Measurements from ENCODE around the gene CHMP1A.

Gene CHMP1A

DNA sequence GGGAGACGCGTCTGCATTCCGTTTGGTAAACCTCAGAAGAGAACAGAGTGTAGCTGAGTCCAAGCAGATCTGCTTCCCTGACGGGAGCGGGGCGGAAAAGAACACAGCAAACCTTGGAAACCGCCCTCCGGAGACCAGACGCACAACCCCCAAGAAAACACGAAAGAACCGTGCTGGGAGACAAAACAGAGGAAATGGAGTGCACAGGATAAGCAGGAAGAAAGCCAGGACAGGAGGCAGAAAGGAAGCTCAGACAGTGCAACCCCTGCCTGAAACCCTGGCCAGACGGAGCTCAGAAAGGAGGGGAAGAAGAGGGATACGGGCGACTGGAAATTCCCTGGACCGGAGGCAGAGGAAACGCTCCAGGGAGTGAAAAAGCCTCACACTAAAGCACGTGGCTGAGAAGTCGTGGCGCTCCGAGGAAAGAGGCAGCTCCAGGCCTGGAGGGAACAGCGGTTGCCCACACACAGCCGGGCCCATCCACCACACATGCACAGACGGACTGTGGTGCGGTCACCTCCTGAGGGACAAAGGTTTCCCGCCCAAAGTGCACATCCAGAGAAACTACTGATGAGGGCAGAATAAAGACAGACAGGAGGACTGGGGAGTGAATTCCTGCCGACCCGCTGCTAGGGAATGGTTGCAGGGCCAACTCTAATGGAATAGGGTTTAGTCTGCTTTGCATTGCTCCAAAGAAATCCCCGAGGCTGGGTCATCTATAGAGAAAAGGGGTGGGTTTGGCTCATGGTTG is 33.8 kb downstream of the CHMP1A start:
- DNase-seq = no peak

DNA sequence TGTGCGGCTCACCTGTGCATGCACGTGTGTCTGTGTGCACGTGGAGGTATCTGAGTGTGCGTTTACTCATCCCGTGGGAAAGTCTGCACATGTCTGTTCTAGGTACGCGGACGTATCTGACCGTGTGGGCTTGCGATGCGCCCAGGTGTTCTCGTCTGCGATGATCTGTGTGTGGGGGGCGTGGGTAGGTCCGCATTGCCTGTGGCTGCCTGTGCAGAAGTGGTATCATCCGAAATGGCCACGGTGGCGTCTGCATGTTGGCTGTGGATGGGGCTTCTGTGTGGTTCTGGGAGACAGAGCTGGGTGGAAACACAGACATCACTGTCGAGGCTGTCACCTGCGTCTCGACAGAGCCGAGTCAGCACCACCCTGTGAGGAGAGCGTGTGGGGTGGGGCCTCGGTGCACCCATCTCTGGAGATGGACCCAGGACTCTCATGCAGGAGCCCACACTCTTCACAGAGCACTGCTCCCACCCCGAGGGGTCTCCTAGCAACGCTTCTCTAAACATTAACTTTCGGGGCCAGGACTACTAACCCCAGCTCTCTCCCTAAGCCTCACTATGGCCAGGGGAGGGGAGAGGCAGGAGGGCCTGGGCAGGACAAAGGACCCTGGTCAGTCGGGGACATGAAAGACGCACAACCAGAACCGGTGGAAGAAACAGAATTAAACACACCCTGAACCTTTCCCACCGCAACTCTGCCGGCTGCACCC is 35.7 kb downstream of the CHMP1A start:
- no peak for DNase-seq

DNA sequence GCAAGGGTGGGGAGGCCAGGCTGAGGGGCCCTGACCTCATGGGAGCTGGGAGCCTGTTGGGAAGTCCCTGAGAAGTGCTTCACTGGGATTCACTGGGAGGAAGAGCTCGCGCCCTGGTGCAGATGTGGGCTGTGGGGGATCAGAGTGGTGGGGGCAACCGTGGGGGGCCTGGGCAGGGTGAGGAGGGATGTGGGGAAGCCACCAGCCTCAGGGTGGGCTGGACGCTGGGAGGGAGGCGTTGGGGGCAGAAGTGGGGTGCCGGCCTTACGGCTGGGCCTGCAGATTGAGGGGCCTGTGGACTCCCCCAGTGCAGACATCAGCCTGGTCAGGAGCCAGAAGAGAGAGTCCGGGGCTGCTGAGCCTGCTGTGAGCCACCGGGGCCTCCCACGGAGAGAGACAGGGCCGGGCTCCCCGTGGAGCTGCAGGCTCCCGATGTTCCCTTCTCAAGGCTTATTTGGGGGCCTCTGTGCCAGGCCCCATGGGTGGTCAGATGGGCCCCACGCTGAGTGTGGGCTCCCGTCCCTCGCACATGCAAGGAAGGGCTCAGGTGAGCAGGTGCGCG is 36.3 kb downstream of the CHMP1A start:
- no peak for DNase-seq

DNA sequence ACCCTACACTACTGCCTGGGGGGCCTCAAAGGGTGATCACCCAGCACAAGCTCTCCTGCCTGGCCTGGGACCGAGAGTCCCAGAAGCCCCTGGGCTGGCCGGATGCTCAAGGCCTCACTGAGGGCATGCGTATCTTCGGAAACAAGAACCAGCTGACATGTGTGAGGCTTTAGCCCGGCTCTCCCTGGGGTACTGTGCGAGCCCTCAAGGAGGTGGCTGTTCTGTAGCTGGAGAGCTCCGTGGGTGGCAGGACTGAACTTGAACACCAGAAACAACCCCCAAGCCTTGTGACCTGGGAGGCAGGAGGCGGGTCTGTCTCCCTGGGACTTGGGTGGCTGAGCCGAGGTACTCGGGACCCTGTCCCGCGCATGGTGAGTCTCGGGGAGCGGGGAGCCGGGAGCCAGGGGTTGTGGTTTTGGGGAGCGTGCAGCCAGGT is 37.1 kb downstream of the CHMP1A start:
- no peak for DNase-seq

DNA sequence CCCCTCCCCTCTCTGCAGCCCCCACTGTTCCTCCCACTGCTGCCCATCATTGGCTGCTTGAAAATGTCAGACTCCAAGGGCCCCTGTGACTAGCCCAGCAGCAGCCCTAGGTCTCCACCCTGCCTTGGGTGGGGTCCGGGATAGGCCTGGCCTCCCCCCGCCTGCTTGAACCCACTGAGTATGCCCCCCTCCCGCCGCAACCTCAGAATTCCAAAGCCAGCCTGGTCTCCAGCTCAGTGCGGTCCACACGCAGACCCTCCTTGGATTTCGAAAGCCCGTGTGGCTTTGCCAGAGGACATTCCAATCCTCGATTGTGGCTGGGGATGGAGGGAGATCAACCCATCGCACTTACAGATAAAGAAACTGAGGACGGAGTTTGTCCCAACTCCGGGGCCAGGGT is 37.7 kb downstream of the CHMP1A start:
- DNase-seq = no peak

DNA sequence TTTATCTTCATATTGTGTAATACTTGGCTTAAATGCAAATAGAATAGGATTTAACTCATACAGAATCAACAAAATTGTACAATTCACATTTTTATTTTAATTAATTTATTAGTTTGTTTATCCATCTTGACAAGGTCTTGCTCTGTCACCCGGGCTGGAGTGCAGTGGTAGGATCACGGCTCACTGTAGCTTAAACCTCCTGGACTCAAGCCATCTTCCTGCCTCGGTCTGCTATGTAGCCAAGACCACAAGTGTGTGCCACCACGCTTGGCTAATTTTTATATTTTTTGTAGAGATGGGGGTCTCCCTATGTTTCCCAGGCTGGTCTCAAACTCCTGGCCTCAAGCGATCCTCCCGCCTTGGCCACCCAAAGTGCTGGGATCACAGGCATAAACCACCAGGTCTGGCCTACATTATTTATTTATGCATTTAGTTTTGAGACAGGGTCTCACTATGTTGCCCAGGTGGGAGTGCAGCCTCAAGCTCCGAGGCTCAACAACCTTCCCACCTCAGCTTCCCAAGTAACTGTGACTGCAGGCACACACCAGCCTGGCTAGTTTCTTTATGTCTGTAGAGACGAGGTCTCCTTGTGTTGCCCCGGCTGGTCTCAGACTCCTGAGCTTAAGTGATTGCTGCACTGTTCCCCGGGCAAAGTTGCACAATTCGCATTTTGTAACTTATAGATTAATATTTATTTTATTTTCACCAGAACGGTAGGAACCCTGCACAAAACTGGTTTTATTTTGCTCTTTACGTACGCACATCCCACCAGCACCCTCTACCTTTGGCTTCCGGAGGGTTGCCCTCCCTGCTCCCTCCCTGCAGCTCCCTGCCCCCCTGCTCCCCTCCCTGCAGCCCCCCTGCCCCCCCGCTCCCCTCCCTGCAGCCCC is 39.2 kb downstream of the CHMP1A start:
- DNase-seq = no peak

DNA sequence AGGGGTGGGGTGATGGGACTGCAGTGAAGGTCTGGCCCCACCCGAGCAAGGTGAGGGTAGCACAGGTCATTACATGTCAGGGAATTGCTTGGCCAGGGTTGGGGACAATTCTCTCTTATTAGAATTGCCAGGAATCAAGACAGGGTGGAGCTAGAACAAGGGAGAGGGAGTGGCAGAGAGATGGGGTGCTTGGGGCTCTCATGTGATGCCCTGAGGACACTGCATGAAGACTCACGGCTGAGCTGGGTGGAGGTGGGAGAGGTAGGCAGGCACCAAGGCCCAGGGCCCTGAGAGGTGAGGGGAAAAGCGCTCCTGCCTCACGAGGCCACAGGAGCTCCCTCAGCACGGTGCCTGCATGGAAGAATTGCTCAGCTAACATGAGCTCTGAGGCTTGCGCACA is 40.5 kb downstream of the CHMP1A start:
- no peak for DNase-seq

DNA sequence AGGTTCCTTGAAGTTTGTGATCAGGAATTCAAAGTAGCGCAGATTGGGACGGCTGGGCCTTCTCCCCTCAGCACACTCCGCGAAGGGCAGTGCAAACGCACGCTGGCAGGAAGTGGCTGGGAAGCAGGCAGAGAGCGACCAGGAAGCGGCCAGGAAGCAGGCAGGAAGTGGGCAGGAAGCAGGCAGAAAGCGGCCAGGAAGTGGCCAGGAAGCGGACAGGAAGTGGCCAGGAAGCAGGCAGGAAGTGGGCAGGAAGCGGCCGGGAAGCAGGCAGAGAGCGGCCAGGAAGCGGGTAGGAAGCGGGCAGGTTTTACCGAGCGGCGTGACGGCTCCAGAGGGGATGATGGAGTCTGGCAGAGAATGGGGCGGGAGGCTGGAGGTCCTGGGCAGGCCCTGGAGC is 40.9 kb downstream of the CHMP1A start:
- DNase-seq = no peak

DNA sequence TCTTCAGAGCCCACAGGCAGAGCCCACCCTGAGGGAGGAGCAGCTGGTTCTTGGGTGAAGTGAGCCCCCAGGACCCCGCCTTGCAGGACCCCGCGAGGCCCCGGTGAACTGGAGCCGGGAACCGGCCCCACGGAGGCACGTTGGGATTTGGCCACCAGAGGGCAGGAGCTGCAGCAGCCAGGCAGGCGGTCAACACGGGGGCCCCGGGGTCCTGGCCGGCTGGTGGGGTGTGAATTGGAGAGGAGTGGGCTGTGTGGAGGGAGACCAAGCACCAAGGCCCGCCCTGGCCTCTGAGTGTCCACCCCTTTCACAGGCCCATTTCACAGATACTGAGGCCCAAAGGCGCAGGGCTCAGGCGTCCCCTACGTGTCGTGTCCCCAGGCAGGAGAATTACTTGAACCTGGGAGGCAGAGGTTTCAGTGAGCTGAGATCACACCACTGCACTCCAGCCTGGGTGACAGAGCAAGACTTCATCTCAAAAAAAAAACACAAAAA is 41.9 kb downstream of the CHMP1A start:
- DNase-seq = peak; percentile 83

DNA sequence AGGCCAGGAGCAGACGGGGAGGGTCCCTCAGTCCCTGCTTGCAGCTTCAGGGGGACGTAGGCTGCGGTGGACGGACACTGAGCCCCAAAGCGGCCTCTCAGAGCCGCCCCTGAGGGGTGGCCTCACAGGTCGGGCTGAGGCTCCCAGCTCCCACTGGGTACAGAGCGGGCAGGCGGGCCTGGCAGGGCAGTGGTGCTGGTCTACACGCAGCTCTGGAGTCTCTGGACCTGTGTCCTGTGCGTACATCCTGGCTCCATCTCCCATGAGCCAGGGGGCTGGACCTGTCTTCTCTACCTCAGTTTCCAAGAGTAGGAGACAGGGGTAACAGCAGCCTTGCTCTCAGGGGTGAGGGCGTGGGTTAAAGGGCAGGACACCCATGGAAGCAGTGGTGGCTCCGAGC is 42.3 kb downstream of the CHMP1A start:
- DNase-seq = no peak

DNA sequence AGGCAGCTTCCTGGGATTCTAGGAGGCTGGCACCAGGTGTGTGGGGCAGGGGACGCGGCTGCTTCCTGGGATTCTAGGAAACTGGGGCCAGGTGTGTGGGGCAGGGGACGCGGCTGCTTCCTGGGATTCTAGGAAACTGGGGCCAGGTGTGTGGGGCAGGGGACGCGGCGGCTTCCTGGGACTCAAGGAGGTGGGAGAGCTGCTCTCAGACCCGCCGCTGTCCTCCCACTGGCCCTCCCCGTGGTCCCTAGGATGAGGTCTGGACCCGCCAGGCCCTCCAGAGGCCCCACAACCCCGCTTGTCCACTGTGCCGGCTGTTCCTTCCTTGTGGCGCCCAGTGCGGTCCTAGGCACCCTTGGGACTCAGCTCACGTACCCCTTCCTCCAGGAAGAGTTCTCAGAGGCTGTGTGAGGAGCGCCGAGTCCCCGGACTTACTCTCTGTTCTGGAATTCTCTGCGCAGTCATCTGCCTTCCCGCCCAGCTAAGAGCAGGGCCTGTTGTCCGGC is 43.5 kb downstream of the CHMP1A start:
- DNase-seq = no peak

DNA sequence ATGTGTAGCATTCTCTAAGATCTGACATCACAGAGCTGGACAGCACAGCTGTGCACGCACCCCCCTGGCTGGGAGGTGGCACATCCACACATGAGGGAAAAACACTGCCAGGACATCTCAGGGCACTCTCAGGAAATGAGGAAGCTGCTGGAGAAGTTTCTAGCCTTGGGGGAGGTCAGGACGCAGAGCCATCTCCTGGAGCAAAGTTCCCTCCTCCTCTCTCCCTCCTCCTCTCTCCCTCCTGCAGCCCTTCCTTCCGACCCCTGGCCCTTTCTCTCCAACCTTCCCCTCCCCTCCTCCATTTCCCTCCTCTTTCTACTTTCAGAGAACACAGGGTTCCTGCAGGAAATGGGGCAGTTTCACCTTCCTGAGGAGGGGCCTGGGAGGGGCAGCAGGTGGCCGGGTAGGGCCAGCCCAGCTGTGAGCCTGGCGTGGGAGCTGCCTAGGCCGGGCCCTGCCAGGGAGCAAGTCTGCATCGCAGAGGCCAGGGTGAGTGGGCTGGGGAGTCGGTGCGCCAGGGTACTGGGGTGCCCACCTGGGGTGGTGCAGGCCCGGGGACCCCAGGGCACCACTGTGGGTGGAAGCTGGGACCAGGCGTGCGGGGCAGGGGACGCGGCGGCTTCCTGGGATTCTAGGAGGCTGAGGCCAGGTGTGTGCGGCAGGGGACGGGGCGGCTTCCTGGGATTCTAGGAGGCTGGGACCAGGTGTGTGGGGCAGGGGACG is 44.1 kb downstream of the CHMP1A start, which contains the start of gene DPEP1:
Gene DPEP1 (plus strand): TSS at position 412 of the 723 bp plus-strand sequence. CDS start 16,769 bp downstream, outside the sequence.
- no peak for DNase-seq

DNA sequence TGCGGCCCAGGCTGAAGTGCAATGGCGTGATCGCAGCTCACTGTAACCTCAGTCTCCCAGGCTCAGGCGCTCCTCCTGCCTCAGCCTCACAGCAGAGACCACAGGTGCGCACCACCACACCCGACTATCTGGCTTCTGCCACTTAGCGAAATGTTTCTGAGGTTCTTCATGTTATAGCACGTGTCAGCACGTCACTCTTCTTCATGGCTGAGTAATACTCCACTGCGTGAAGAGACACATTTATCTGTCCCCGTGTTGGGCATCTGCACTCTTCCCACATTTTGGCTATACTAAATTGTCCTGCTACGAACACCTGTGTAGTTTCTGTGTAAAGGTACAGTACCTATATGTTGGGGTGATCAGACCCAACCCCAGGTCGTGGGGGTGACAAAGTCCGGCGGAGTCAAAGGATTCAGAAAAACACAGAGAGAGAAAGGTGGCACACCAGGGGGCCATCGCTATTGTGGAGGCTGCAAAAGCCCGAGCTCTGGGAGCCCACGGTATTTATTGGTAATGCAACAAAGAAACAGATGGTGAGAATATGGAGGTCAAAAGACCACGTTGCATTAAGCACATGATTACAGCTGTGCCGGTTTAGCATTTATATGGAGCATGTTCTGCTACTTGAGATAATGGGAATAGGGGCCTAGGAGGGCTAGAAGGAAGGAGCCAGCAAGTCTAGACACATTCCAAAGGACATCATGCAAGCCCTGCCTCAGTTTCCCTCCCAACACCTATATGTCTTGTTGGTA is 44.9 kb downstream of the CHMP1A start:
- DNase-seq = no peak

DNA sequence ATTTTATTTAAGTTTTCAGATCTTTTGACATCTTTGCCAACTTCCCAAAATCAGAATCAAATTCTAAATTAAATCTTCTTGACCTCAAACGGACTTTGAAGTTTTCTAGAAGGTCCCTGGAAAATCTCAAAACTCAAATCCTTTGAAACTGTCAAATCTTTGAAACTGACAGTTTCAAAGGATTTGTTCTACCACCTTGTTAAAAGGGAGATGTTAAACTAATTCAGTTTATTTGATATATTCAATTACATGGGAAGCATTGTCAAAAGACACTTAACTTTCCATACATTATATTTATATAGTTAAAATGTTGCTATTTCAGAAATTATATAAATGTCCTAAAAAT is 47.4 kb downstream of the CHMP1A start:
- no peak for DNase-seq

DNA sequence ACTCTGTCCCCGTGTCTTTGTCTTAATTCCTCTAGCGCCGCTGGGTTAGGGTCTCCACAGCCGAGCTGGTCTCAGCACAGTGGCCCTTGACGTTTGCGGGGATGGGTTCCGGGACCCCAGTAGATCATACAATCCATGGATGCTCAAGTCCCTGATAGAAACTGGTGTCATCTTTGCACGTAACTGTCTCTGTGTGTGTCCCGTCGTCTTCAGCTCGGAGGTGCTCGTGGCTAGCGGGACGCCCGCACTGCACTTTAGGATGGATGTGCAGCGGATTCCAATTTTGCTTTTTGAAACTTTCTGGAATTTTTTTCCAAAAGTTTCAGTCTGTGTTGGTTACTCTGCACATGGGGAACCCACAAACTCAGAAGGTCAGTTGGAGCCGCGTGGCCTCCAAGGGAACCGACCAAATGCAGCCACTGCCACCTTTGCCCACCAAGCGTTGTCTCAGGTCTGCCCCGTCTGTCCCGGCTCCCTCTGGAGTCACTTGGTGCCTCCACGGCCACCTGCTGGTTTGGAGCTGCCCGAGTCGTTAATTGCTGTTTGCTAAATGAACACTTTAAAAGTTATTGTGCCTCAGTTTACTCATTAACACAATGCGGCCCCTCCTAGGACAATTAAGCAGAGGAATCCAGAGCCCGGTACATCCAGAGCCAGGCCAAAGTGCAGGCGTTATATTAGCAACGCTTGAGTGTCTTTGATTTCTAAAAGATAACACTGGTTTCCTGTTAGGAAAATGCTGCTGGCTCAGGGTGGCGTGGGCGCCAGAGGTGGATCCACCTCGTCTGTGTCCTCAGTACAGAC is 49.4 kb downstream of the CHMP1A start:
- DNase-seq = no peak

DNA sequence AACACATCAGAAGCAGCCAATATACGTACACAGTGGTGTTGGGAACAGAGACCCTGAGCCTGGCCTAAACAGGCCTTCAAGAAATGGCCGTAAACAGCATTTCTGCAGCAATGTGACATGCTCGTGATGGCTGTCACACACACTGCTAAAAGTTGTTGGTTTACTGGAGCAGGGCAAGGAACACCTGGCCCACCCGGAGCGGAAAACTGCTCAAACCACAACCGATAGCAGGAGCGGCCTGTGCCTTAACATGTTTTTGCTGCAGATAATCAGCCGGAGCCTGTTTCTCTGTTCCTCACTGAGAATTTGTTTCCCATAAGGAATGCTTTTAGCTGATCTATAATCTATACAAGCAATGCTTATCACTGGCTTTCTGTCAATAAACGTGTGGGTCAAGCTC is 50.1 kb downstream of the CHMP1A start:
- DNase-seq = no peak

DNA sequence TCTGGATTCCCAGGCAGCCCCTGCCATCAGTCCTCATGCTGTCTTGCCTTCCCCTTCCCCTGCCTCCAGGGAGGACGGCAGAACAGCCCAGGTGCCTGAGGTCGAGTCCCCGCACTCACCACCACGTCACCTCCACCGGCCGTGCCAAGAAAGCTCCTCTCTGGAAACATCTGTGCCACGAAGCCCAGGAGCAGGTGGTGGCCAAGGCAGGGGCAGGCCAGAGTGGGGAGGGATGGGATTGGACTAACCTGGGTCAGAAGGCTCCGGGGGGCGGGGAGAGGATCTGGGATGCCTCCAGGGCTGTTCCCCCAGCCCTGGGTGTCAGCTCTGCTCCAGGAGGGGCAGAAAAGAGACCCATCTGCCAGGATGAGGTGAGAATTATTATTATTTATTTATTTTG is 51.5 kb downstream of the CHMP1A start:
- no peak for DNase-seq

DNA sequence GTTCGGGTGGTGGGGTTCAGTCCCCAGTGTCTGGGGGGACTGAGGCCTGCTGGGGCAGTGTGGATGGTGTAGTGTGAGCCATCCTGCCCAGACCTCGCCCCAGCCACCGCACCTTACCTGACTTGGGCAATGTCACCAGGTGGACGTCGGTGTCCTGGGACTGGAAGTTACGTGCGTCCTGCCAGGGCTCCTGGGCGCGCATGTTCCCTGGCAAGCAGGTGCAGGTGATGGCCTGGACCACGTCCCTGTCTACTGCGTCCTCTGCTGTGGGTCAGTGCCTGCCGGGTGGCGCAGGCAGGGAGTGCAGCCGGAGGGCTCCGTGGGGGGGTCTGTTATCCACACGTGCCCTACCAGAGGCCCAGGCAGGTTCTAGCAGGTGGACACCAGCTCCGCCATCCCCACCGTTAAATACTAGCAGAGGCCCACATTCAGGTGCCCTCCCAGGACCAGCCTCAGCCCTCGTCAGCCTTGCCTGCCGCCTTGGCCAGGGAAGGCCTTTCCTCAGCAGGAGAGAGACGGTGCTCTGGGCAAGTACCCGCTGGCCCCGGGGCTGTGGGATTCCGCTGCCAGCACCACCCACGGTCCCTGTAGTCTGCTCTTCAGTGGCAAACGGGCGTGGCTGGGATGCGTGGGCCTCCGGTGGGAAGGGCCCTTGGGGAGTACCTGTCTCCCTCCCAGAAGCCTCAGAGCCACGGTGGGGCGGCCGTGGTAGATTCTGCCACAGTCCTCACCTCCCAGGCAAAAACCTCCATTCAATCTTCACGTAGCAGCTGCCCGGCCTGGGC is 52.1 kb downstream of the CHMP1A start:
- no peak for DNase-seq

DNA sequence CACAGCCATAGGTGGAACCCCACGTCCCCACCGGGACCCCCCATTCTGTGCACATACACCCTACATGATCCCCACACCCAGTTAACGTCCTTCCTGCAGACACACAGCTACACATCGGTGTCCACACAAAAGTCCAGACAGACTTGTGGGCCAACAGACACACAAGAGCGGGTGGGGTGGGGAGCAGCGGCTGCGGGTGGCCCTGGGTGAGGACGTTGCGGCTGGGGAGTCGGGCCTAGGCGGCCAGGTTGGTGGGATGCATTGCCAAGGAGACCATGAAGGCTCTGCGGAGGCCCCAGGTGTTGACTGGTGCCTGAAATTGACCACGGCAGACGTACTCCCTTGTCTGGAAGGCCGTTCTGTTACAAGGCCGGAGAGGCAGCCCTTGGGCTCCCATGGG is 52.7 kb downstream of the CHMP1A start:
- no peak for DNase-seq
